ENCODE results near the gene THOC6.

- no peak for TF ChIP-seq CTCF (IDR thresholded peaks at IDR 0.05)
- no peak for TF ChIP-seq POLR2A (IDR thresholded peaks at IDR 0.05)
Observed at GRCh38 chr16:3060339-3061127, 36.7 kb downstream of the THOC6 start.

Data from thyroid gland (tissue), 4 donors.